Upper lobe of right lung (tissue), 1 donor: ENCODE results near the gene USHBP1. TPM values are rescaled to one million over a fixed set of nuclear protein-coding genes. Genes with fewer than 3 reads are reported as not detected.
A peak's percentile ranks its signal among the peaks of the same experiment; 100 is the strongest.

Source experiments
- ATAC-seq: fragments of 200-7000 bp; cut with Tn5 transposase; one replicate; pipeline ENCODE4 v1.9.1; 2020; ENCODE audit warnings: mild to moderate bottlenecking, moderate library complexity
- DNase-seq: peaks from one replicate; pipeline ENCODE4 v3.0.0-alpha.2; 2020
- H3K27ac ChIP-seq: fragments of 200-600 bp; one replicate; pipeline ENCODE4 v1.8.0; 2022
- H3K27me3 ChIP-seq: fragments of 200-600 bp; one replicate; pipeline ENCODE4 v1.8.0; 2022; ENCODE audit warnings: mild to moderate bottlenecking
- H3K36me3 ChIP-seq: fragments of 200-600 bp; one replicate; pipeline ENCODE4 v1.8.0; 2022
- H3K4me1 ChIP-seq: fragments of 200-600 bp; one replicate; pipeline ENCODE4 v1.8.0; 2022
- H3K4me3 ChIP-seq: fragments of 200-600 bp; one replicate; pipeline ENCODE4 v1.8.0; 2022; ENCODE audit warnings: mild to moderate bottlenecking
- H3K9me3 ChIP-seq: fragments of 200-600 bp; one replicate; pipeline ENCODE4 v1.8.0; 2022
- intact Hi-C: fragments of 100-400 bp; cut with DNase I; formaldehyde crosslinking; loops from one replicate; pipeline ENCODE4 v1.11.0; 2022
- total RNA-seq: library from RNA; stranded (reverse); fragmentation: NEBNext Ultra II Directional; extraction: Animal tissue kit (Norgen Biotek cat#: 25700); gene quantifications from one replicate; pipeline ENCODE4 v1.2.1, GENCODE V29; 2021
- TF ChIP-seq, protein P1 (sequence below): fragments of 200-600 bp; IDR thresholded peaks from one replicate; pipeline ENCODE4 v1.8.0; 2022; ENCODE audit warnings: antibody characterized with exemption
- donor health status: DM: no; HTN: yes; CAD: no; lungs with severe emphysema.

Gene USHBP1
- total RNA-seq, 1 donor from 2014 or later: 14.0 TPM

- no peak overlapping the region for H3K27ac ChIP-seq
- TF ChIP-seq, protein P1, sequence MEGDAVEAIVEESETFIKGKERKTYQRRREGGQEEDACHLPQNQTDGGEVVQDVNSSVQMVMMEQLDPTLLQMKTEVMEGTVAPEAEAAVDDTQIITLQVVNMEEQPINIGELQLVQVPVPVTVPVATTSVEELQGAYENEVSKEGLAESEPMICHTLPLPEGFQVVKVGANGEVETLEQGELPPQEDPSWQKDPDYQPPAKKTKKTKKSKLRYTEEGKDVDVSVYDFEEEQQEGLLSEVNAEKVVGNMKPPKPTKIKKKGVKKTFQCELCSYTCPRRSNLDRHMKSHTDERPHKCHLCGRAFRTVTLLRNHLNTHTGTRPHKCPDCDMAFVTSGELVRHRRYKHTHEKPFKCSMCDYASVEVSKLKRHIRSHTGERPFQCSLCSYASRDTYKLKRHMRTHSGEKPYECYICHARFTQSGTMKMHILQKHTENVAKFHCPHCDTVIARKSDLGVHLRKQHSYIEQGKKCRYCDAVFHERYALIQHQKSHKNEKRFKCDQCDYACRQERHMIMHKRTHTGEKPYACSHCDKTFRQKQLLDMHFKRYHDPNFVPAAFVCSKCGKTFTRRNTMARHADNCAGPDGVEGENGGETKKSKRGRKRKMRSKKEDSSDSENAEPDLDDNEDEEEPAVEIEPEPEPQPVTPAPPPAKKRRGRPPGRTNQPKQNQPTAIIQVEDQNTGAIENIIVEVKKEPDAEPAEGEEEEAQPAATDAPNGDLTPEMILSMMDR: no peak
- no peak overlapping the region for H3K4me3 ChIP-seq
- H3K4me1 ChIP-seq: peaks cover 21% of the 10 kb centered on the region
- no peaks in the 10 kb centered on the region for H3K9me3 ChIP-seq
- ATAC-seq: no peak
- H3K27me3 ChIP-seq: no peaks in the 10 kb centered on the region
- no peak for DNase-seq
- H3K36me3 ChIP-seq: peaks cover 13% of the 10 kb centered on the region
- intact Hi-C loops: no loop called here
Measured at GRCh38 chr19:17240826-17241399, 23.6 kb downstream of the USHBP1 start.

GRCh38 chr19:17240062-17240752 lies 24.3 kb downstream of the USHBP1 start:
- Histone ChIP-seq H3K9me3 (no peaks in the 10 kb centered on the region), H3K27me3 (no peaks in the 10 kb centered on the region), H3K27ac (no peak overlapping the region), H3K4me3 (no peak overlapping the region), H3K4me1 (peaks cover 23% of the 10 kb centered on the region), H3K36me3 (peaks cover 13% of the 10 kb centered on the region)
- intact Hi-C loops: no loop called here
- ATAC-seq (no peak), DNase-seq (no peak)
- TF ChIP-seq, protein P1: no peak

- intact Hi-C loops: no loop called here
- Histone ChIP-seq H3K9me3 (no peaks in the 10 kb centered on the region), H3K36me3 (peaks cover 20% of the 10 kb centered on the region), H3K4me3 (no peak overlapping the region), H3K4me1 (peaks cover 31% of the 10 kb centered on the region), H3K27ac (no peak overlapping the region), H3K27me3 (no peaks in the 10 kb centered on the region)
- TF ChIP-seq, protein P1: no peak
- ATAC-seq: no peak
- no peak for DNase-seq
Measured at GRCh38 chr19:17237747-17238706, 26.5 kb downstream of the USHBP1 start.

- Histone ChIP-seq H3K4me1 (peaks cover 22% of the 10 kb centered on the region), H3K36me3 (peaks cover 31% of the 10 kb centered on the region), H3K27ac (peak overlapping the region; percentile 65), H3K27me3 (no peaks in the 10 kb centered on the region), H3K9me3 (no peaks in the 10 kb centered on the region), H3K4me3 (no peak overlapping the region)
- DNase-seq (no peak), ATAC-seq (no peak)
- intact Hi-C loops: no loop called here
- TF ChIP-seq, protein P1: no peak
Measured at GRCh38 chr19:17236811-17237543, 27.6 kb downstream of the USHBP1 start.
